A549 treated with DMSO at 1 μM for 4 hours (cell line): ENCODE data around the gene ZNF749. TPM values are rescaled to one million over a fixed set of nuclear protein-coding genes. Genes with fewer than 3 reads are reported as not detected.

Source experiments
- total RNA-seq: library from RNA; stranded (reverse); fragments of 200-300 nt; extraction: Qiagen RNA extraction; gene quantifications from 5 replicates; pipeline ENCODE4 v1.2.3, GENCODE V29; 2022; ENCODE audit warnings: low read depth

Gene ZNF749
- 15.2 to 17.6 TPM (median 16.7 TPM) in 5 replicates for total RNA-seq

GRCh38 chr19:57435062-57435978, at the start of gene ZNF749:
ZNF749 (plus strand) TSS chr19:57435325; CDS start chr19:57435579, 254 bp downstream.

GRCh38 chr19:57389730-57390598, 45.2 kb upstream of the ZNF749 start, which contains the start of gene ZNF548:
ZNF548 (plus strand) TSS chr19:57389854; CDS start chr19:57390100, 246 bp downstream.

GRCh38 chr19:57410877-57411671, 24.1 kb upstream of the ZNF749 start, which contains the start of gene ZNF17:
ZNF17 (plus strand) TSS chr19:57411161; CDS start chr19:57413616, 2,455 bp downstream.

GRCh38 chr19:57477191-57478008, 42.3 kb downstream of the ZNF749 start, which contains the start of gene ZNF772:
ZNF772 (minus strand) TSS chr19:57477566; CDS start chr19:57477309, 257 bp downstream.

GRCh38 chr19:57487477-57488298, 52.6 kb downstream of the ZNF749 start, which contains the start of gene ZNF419:
ZNF419 (plus strand) TSS chr19:57487750; CDS start chr19:57487951, 201 bp downstream.

Other genes with a start within 250 kb of the ZNF749 start
- gene ZNF264, start 243.8 kb upstream of the ZNF749 start, total RNA-seq = 6.7 to 9.4 TPM (median 8.1 TPM) in 5 replicates
- 0.15 to 0.40 TPM (median 0.26 TPM) in 5 replicates for gene AURKC, start 204.3 kb upstream of the ZNF749 start, total RNA-seq
- 1.5 to 2.6 TPM (median 2.1 TPM) in 5 replicates for gene ZNF805, start 194.7 kb upstream of the ZNF749 start, total RNA-seq
- 0.82 to 1.4 TPM (median 1.1 TPM) in 5 replicates for gene ZNF460, start 154.8 kb upstream of the ZNF749 start, total RNA-seq
- gene ZNF543, start 114.9 kb upstream of the ZNF749 start, total RNA-seq = 1.5 to 2.2 TPM (median 1.6 TPM) in 5 replicates
- gene ZNF304, start 84.1 kb upstream of the ZNF749 start, total RNA-seq = 1.9 to 2.4 TPM (median 2.1 TPM) in 5 replicates
- gene TRAPPC2B, start 71.8 kb upstream of the ZNF749 start, total RNA-seq = 14.3 to 16.1 TPM (median 15.7 TPM) in 5 replicates
- 1.1 to 1.9 TPM (median 1.5 TPM) in 5 replicates for gene ZNF547, start 71.8 kb upstream of the ZNF749 start, total RNA-seq
- gene ZNF548, start 45.5 kb upstream of the ZNF749 start, total RNA-seq = 4.0 to 4.7 TPM (median 4.4 TPM) in 5 replicates
- gene ZNF17, start 24.2 kb upstream of the ZNF749 start, total RNA-seq = 4.2 to 6.8 TPM (median 4.7 TPM) in 5 replicates
- 0.03 to 0.06 TPM (median 0.05 TPM) in 3 of 5 replicates, not detected in the others for gene VN1R1, start 21.8 kb downstream of the ZNF749 start, total RNA-seq
- gene ZNF772, start 42.2 kb downstream of the ZNF749 start, total RNA-seq = 1.3 to 1.8 TPM (median 1.5 TPM) in 5 replicates
- gene ZNF419, start 52.4 kb downstream of the ZNF749 start, total RNA-seq = 6.3 to 7.1 TPM (median 6.7 TPM) in 5 replicates
- 4.6 to 6.0 TPM (median 4.9 TPM) in 5 replicates for gene ZNF773, start 64.6 kb downstream of the ZNF749 start, total RNA-seq
- gene ZNF549, start 92.0 kb downstream of the ZNF749 start, total RNA-seq = 1.4 to 2.3 TPM (median 1.7 TPM) in 5 replicates
- 3.0 to 4.3 TPM (median 3.8 TPM) in 5 replicates for gene ZNF550, start 124.5 kb downstream of the ZNF749 start, total RNA-seq
- gene ZNF416, start 143.6 kb downstream of the ZNF749 start, total RNA-seq = 4.0 to 4.9 TPM (median 4.6 TPM) in 5 replicates
- gene ZIK1, start 148.8 kb downstream of the ZNF749 start, total RNA-seq = not detected in 5 replicates
- 4.6 to 5.5 TPM (median 4.9 TPM) in 5 replicates for gene ZNF530, start 164.6 kb downstream of the ZNF749 start, total RNA-seq
- 6.6 to 9.0 TPM (median 8.3 TPM) in 5 replicates for gene ZNF134, start 178.9 kb downstream of the ZNF749 start, total RNA-seq
- gene ZNF211, start 197.8 kb downstream of the ZNF749 start, total RNA-seq = 5.2 to 6.6 TPM (median 6.4 TPM) in 5 replicates
- gene ZSCAN4, start 233.6 kb downstream of the ZNF749 start, total RNA-seq = not detected in 5 replicates
- 4.6 to 6.3 TPM (median 5.4 TPM) in 5 replicates for gene ZNF551, start 246.7 kb downstream of the ZNF749 start, total RNA-seq